Measurements from ENCODE around the gene UPK1B. TPM values are rescaled to one million over a fixed set of nuclear protein-coding genes. Genes with fewer than 3 reads are reported as not detected.

UPK1B gene
- total and polyA plus RNA-seq, 4 donors: 0.08 to 0.23 (median 0.14) TPM

- WGBS: 97% methylated on average over 7 of the region's 7 CpGs
- TF ChIP-seq FOXA1 (IDR thresholded peaks at IDR 0.05) (no peak), EGR1 (IDR thresholded peaks at IDR 0.05; ENCODE audit: low read depth in 2 of 2) (no peak), MAX (IDR thresholded peaks at IDR 0.05) (no peak), HNF4G (IDR thresholded peaks at IDR 0.05) (no peak), JUND (IDR thresholded peaks at IDR 0.05) (no peak), ZBTB33 (IDR thresholded peaks at IDR 0.05) (no peak), GABPA (IDR thresholded peaks at IDR 0.05 in 1 of 2, conservative IDR thresholded peaks at IDR 0.05 in 1 of 2) (no peak), HNF4A (conservative IDR thresholded peaks at IDR 0.05) (no peak)
- Histone ChIP-seq H3K27ac (ENCODE audit: low read depth in 1 of 2, low read length in 2 of 2) (no peak overlapping the region), H3K27me3 (ENCODE audit: control insufficient read depth in 4 of 4, insufficient read depth in 4 of 4, low read length in 3 of 4) (no peaks in the 10 kb centered on the region), H3K9ac (ENCODE audit: low read depth in 1 of 2, low read length in 2 of 2) (no peak overlapping the region), H3K4me3 (ENCODE audit: low read depth in 1 of 3, low read length in 3 of 3) (no peak overlapping the region), H3K36me3 (ENCODE audit: control insufficient read depth in 4 of 4, insufficient read depth in 3 of 4, low read depth in 1 of 4, low read length in 3 of 4) (peaks cover 5 to 50% (median 41%) of the 10 kb centered on the region in 4 donors), H3K9me3 (ENCODE audit: control insufficient read depth in 4 of 4, low read length in 3 of 4) (no peaks in the 10 kb centered on the region), H3K4me1 (ENCODE audit: control insufficient read depth in 4 of 4, insufficient read depth in 4 of 4, low read length in 3 of 4) (peaks cover 0 to 8% (median 2%) of the 10 kb centered on the region in 4 donors)
- no peak for DNase-seq (ENCODE audit: low spot score)
These were observed 49.0 kb downstream of the UPK1B start for GRCh38 chr3:119222391-119222790.

GRCh38 chr3:119223511-119223910 is 50.1 kb downstream of the UPK1B start:
- no peak for TF ChIP-seq JUND (IDR thresholded peaks at IDR 0.05)
- no peak for TF ChIP-seq TAF1 (conservative IDR thresholded peaks at IDR 0.05)
- no peak for TF ChIP-seq RAD21 (IDR thresholded peaks at IDR 0.05)
- no peak for TF ChIP-seq CTCF (IDR thresholded peaks at IDR 0.05; ENCODE audit: low read depth, low read length, missing input control)
- TF ChIP-seq HNF4G (IDR thresholded peaks at IDR 0.05): no peak
- TF ChIP-seq EGR1 (IDR thresholded peaks at IDR 0.05; ENCODE audit: low read depth in 2 of 2): no peak
- TF ChIP-seq GABPA (IDR thresholded peaks at IDR 0.05 in 1 of 2, conservative IDR thresholded peaks at IDR 0.05 in 1 of 2): no peak
- TF ChIP-seq RXRA (IDR thresholded peaks at IDR 0.05): no peak
- no peak for TF ChIP-seq MAX (IDR thresholded peaks at IDR 0.05)
- TF ChIP-seq REST (IDR thresholded peaks at IDR 0.05): no peak
- TF ChIP-seq HNF4A (conservative IDR thresholded peaks at IDR 0.05): no peak
- no peak for TF ChIP-seq ATF3 (IDR thresholded peaks at IDR 0.05)
- no peak for TF ChIP-seq FOXA1 (IDR thresholded peaks at IDR 0.05)
- TF ChIP-seq NR2F2 (IDR thresholded peaks at IDR 0.05): no peak
- no peak for TF ChIP-seq SP1 (IDR thresholded peaks at IDR 0.05)
- TF ChIP-seq FOXA2 (IDR thresholded peaks at IDR 0.05): no peak
- TF ChIP-seq YY1 (IDR thresholded peaks at IDR 0.05): no peak
- H3K36me3 ChIP-seq (ENCODE audit: control insufficient read depth in 4 of 4, insufficient read depth in 3 of 4, low read depth in 1 of 4, low read length in 3 of 4): peaks cover 0 to 48% (median 40%) of the 10 kb centered on the region in 4 donors
- 95% methylated on average over 5 of the region's 5 CpGs for WGBS

More at GRCh38 chr3:119223511-119223910, 50.1 kb downstream of the UPK1B start:
- no peaks in the 10 kb centered on the region for H3K9me3 ChIP-seq (ENCODE audit: control insufficient read depth in 4 of 4, low read length in 3 of 4)
- no peak for DNase-seq (ENCODE audit: low spot score)
- no peaks in the 10 kb centered on the region for H3K27me3 ChIP-seq (ENCODE audit: control insufficient read depth in 4 of 4, insufficient read depth in 4 of 4, low read length in 3 of 4)
- no peak overlapping the region for H3K4me3 ChIP-seq (ENCODE audit: low read depth in 1 of 3, low read length in 3 of 3)
- peaks cover 0 to 8% (median 2%) of the 10 kb centered on the region in 4 donors for H3K4me1 ChIP-seq (ENCODE audit: control insufficient read depth in 4 of 4, insufficient read depth in 4 of 4, low read length in 3 of 4)
- H3K27ac ChIP-seq (ENCODE audit: low read depth in 1 of 2, low read length in 2 of 2): no peak overlapping the region
- H3K9ac ChIP-seq (ENCODE audit: low read depth in 1 of 2, low read length in 2 of 2): no peak overlapping the region
